Mesothelial cell of epicardium (in vitro differentiated cells): ENCODE measurements around the gene VPS13A. TPM values are rescaled to one million over a fixed set of nuclear protein-coding genes. Genes with fewer than 3 reads are reported as not detected.

ENCODE experiments used
- DNase-seq, 2 experiments: peaks; one replicate each; pipeline ENCODE4 v3.0.0; 2021; ENCODE audit warnings: low spot score in 2 of 2; ENCODE audit not compliant: unreplicated experiment in 2 of 2
- H3K27ac Mint-ChIP-seq: 2 replicates; pipeline ENCODE4 v1.8.0; 2021; ENCODE audit warnings: mixed read lengths
- H3K27me3 Mint-ChIP-seq: 2 replicates; pipeline ENCODE4 v1.8.0; 2021; ENCODE audit warnings: low read depth, mixed read lengths
- H3K36me3 Mint-ChIP-seq: 2 replicates; pipeline ENCODE4 v1.8.0; 2021; ENCODE audit warnings: mixed read lengths
- H3K4me1 Mint-ChIP-seq: 2 replicates; pipeline ENCODE4 v1.8.0; 2021; ENCODE audit warnings: mixed read lengths
- H3K4me3 Mint-ChIP-seq: 2 replicates; pipeline ENCODE4 v1.8.0; 2021; ENCODE audit warnings: mild to moderate bottlenecking, moderate library complexity, mixed read lengths
- H3K9me3 Mint-ChIP-seq: 2 replicates; pipeline ENCODE4 v1.8.0; 2021; ENCODE audit warnings: mixed read lengths
- CTCF ChIP-seq: fragments of 200-600 bp; sonication (generic); IDR thresholded peaks from one replicate; pipeline ENCODE4 v1.5.0; 2021; ENCODE audit warnings: antibody characterized with exemption; ENCODE audit not compliant: unreplicated experiment
- total RNA-seq: library from RNA; stranded (reverse); gene quantifications from 3 replicates; pipeline ENCODE4 v1.2.1, GENCODE V29; 2021

Gene VPS13A
- total RNA-seq = 38.7 to 44.2 TPM (median 42.1 TPM) in 3 replicates

GRCh38 chr9:77177143-77177893 is at the start of gene VPS13A:
TSS of gene VPS13A (plus strand) at chr9:77177534. CDS start at chr9:77177705, 171 bp downstream.
- H3K9me3 Mint-ChIP-seq = no peaks in the 10 kb centered on the region
- peak; percentile 84 to 90 for DNase-seq
- peaks cover 22% of the 10 kb centered on the region for H3K4me1 Mint-ChIP-seq
- peak within 1 kb of the TSS; percentile 85 for H3K27ac Mint-ChIP-seq
- no peak for TF ChIP-seq CTCF
- peak within 1 kb of the TSS; percentile 90 for H3K4me3 Mint-ChIP-seq
- peaks cover 4% of the 10 kb centered on the region for H3K27me3 Mint-ChIP-seq
- H3K36me3 Mint-ChIP-seq = no peaks in the 10 kb centered on the region

GRCh38 chr9:77128125-77128789 is 49.1 kb upstream of the VPS13A start:
- H3K27ac Mint-ChIP-seq = no peak overlapping the region

GRCh38 chr9:77131399-77131798 is 45.9 kb upstream of the VPS13A start:
- peaks cover 57% of the 10 kb centered on the region for H3K27me3 Mint-ChIP-seq

More at GRCh38 chr9:77128125-77128789, 49.1 kb upstream of the VPS13A start:
- peaks cover 49% of the 10 kb centered on the region for H3K27me3 Mint-ChIP-seq
- DNase-seq = no peak
- no peaks in the 10 kb centered on the region for H3K9me3 Mint-ChIP-seq
- no peak for TF ChIP-seq CTCF
- no peaks in the 10 kb centered on the region for H3K36me3 Mint-ChIP-seq
- H3K4me3 Mint-ChIP-seq = no peak overlapping the region
- H3K4me1 Mint-ChIP-seq = peaks cover 20% of the 10 kb centered on the region

GRCh38 chr9:77133011-77133410 is 44.3 kb upstream of the VPS13A start:
- Mint-ChIP-seq H3K27ac (no peak overlapping the region), H3K9me3 (peaks cover 3% of the 10 kb centered on the region), H3K4me1 (peaks cover 17% of the 10 kb centered on the region), H3K27me3 (peaks cover 53% of the 10 kb centered on the region), H3K4me3 (no peak overlapping the region), H3K36me3 (no peaks in the 10 kb centered on the region)
- TF ChIP-seq CTCF = no peak
- DNase-seq = no peak

More at GRCh38 chr9:77131399-77131798, 45.9 kb upstream of the VPS13A start:
- H3K4me3 Mint-ChIP-seq = no peak overlapping the region
- H3K4me1 Mint-ChIP-seq = peaks cover 17% of the 10 kb centered on the region
- TF ChIP-seq CTCF = no peak
- no peaks in the 10 kb centered on the region for H3K9me3 Mint-ChIP-seq
- no peaks in the 10 kb centered on the region for H3K36me3 Mint-ChIP-seq
- no peak for DNase-seq
- H3K27ac Mint-ChIP-seq = no peak overlapping the region

GRCh38 chr9:77142366-77142765 is 35.0 kb upstream of the VPS13A start:
- Mint-ChIP-seq H3K4me1 (no peaks in the 10 kb centered on the region), H3K4me3 (no peak overlapping the region), H3K9me3 (peaks cover 3% of the 10 kb centered on the region), H3K27me3 (peaks cover 45% of the 10 kb centered on the region), H3K27ac (no peak overlapping the region), H3K36me3 (no peaks in the 10 kb centered on the region)
- no peak for TF ChIP-seq CTCF
- DNase-seq = no peak
